Colonic mucosa (tissue), 4 donors: ENCODE results near the gene SOX6. TPM values are rescaled to one million over a fixed set of nuclear protein-coding genes. Genes with fewer than 3 reads are reported as not detected.

Experiments
- DNase-seq: peaks from one replicate; pipeline ENCODE4 v3.0.0-alpha.2; 2020
- H3K27ac ChIP-seq: fragments of 200-600 bp; one replicate; pipeline ENCODE4 v1.8.0; 2021
- H3K27me3 ChIP-seq: fragments of 200-600 bp; one replicate; pipeline ENCODE4 v1.8.0; 2021
- H3K36me3 ChIP-seq: fragments of 200-600 bp; one replicate; pipeline ENCODE4 v1.8.0; 2021
- H3K4me1 ChIP-seq: fragments of 200-600 bp; one replicate; pipeline ENCODE4 v1.8.0; 2021; ENCODE audit warnings: mild to moderate bottlenecking
- H3K4me3 ChIP-seq: fragments of 200-600 bp; one replicate; pipeline ENCODE4 v1.8.0; 2021
- H3K9ac ChIP-seq, 2 donors: one replicate each; pipeline ENCODE4 v1.7.0; 2013; ENCODE audit warnings: control low read depth in 2 of 2, low read depth in 2 of 2, low read length in 2 of 2
- H3K9me3 ChIP-seq: fragments of 200-600 bp; one replicate; pipeline ENCODE4 v1.8.0; 2021
- intact Hi-C: fragments of 100-400 bp; cut with DNase I; formaldehyde crosslinking; loops from one replicate; pipeline ENCODE4 v1.14.1; 2022
- total RNA-seq, 2 donors: library from RNA; stranded (reverse); fragmentation: NEBNext Ultra II Directional in 1 of 2; extraction: Animal tissue kit (Norgen Biotek cat#: 25700) in 1 of 2; gene quantifications; one replicate each; pipeline ENCODE4 v1.2.1, GENCODE V29; 2021
- TF ChIP-seq, protein P1 (sequence below): fragments of 200-600 bp; IDR thresholded peaks from one replicate; pipeline ENCODE4 v1.8.0; 2022; ENCODE audit warnings: antibody characterized with exemption, mild to moderate bottlenecking
- donor health status: healthy.
- donor health status: DM: no; HTN: no; CAD: no.
- donor health status: DM: no; HTN: no; CAD: no.

SOX6 gene
- total RNA-seq, 2 donors from 2014 or later, result 2.1 to 3.0 TPM

DNA sequence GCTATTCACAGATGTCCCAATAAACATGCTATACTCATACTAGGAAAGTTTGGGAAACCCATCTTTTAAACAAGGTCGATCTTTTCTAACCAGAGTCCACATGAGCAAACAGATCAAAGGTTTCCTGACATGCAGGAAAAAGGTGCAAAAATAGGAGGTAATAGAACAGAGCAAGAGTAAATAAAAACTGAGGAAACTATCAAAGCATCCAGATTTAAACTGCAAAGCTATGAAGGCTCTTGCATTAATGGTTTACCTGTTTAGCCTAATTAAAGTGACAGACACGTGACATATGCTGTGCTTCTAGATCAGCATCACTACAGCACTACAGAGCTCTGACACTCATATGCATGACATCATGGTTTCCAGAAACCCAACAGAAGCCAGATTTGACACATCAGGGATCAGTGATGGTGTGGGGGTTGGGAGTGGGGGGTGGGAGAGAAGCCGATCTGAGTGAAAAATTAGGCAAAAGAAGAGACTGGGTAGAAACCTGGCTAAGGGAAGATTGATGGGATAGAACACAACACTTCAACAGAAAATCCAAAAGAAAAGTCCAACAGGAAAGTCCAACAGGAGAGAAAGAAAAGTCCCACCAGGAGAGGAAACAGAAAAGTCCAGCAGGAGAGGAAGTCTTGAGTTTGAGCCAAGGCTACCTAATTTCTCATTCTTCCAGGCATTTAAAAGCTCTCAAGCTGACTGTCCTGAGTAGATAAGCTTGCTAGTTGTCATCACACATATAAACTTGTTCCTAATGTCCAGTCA is 262.3 kb downstream of the SOX6 start:
- Histone ChIP-seq H3K36me3 (no peaks in the 10 kb centered on the region), H3K9me3 (no peaks in the 10 kb centered on the region), H3K4me3 (no peak overlapping the region), H3K27me3 (no peaks in the 10 kb centered on the region), H3K27ac (no peak overlapping the region), H3K4me1 (no peaks in the 10 kb centered on the region), H3K9ac (no peak overlapping the region)
- TF ChIP-seq, protein P1, sequence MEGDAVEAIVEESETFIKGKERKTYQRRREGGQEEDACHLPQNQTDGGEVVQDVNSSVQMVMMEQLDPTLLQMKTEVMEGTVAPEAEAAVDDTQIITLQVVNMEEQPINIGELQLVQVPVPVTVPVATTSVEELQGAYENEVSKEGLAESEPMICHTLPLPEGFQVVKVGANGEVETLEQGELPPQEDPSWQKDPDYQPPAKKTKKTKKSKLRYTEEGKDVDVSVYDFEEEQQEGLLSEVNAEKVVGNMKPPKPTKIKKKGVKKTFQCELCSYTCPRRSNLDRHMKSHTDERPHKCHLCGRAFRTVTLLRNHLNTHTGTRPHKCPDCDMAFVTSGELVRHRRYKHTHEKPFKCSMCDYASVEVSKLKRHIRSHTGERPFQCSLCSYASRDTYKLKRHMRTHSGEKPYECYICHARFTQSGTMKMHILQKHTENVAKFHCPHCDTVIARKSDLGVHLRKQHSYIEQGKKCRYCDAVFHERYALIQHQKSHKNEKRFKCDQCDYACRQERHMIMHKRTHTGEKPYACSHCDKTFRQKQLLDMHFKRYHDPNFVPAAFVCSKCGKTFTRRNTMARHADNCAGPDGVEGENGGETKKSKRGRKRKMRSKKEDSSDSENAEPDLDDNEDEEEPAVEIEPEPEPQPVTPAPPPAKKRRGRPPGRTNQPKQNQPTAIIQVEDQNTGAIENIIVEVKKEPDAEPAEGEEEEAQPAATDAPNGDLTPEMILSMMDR, result no peak
- DNase-seq, result no peak
- intact Hi-C loops, result no loop called here

- H3K9me3 ChIP-seq, result no peaks in the 10 kb centered on the region
- intact Hi-C loops, result no loop called here
- H3K4me1 ChIP-seq, result no peaks in the 10 kb centered on the region
- H3K9ac ChIP-seq, result no peak overlapping the region
- no peak for DNase-seq
- no peak overlapping the region for H3K27ac ChIP-seq
- H3K36me3 ChIP-seq, result no peaks in the 10 kb centered on the region
- TF ChIP-seq, protein P1, result no peak
- no peak overlapping the region for H3K4me3 ChIP-seq
- no peaks in the 10 kb centered on the region for H3K27me3 ChIP-seq
Observed at GRCh38 chr11:16091862-16092261, 264.5 kb downstream of the SOX6 start.

DNA sequence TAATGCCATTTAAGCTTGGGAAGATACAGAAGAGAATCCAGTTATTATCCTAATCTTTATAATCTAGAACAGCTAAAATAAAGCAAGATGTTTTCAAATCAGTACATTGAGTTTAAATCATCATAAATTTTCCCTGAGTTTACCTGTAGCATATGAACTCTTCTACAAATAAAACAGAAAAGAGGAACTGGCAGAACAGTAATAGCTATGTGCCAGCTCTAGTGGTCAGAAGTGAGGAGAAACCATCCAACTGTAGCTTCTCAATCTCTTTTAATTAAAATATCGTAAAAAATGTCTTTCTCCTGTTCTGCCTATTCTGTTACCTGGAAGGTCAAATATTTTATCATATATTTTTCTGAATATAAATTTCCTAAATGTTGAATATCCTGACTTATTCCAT is 266.9 kb downstream of the SOX6 start:
- no peak overlapping the region for H3K27ac ChIP-seq
- TF ChIP-seq, protein P1, result no peak
- H3K27me3 ChIP-seq, result no peaks in the 10 kb centered on the region
- intact Hi-C loops, result no loop called here
- no peak overlapping the region for H3K9ac ChIP-seq
- no peaks in the 10 kb centered on the region for H3K9me3 ChIP-seq
- H3K4me1 ChIP-seq, result no peaks in the 10 kb centered on the region
- DNase-seq, result no peak
- no peaks in the 10 kb centered on the region for H3K36me3 ChIP-seq
- no peak overlapping the region for H3K4me3 ChIP-seq

GRCh38 chr11:16088774-16089173 is 267.6 kb downstream of the SOX6 start:
- intact Hi-C loops, result no loop called here
- Histone ChIP-seq H3K36me3 (no peaks in the 10 kb centered on the region), H3K27me3 (no peaks in the 10 kb centered on the region), H3K4me3 (no peak overlapping the region), H3K9me3 (no peaks in the 10 kb centered on the region), H3K4me1 (no peaks in the 10 kb centered on the region), H3K9ac (no peak overlapping the region), H3K27ac (no peak overlapping the region)
- TF ChIP-seq, protein P1, result no peak
- DNase-seq, result no peak

DNA sequence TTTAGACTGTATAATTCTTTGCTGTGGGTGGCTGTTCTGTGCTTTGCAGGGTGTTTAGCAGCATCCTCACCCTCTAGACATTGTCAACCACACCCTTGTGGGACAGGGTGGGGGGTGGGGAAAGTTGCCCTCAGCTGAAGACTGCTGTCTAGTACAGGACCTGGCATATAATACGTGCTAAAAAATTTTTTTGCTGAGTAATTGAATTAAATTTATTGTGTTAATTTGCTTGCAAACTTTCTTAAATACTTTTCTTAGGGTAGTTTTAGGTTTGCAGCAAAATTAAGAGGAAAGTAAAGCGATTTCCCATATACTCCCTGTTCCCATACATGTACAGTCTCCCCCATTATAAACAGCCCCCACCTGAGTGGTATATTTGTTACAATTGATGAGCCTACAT is 268.5 kb downstream of the SOX6 start:
- Histone ChIP-seq H3K9ac (no peak overlapping the region), H3K36me3 (no peaks in the 10 kb centered on the region), H3K4me3 (no peak overlapping the region), H3K4me1 (no peaks in the 10 kb centered on the region), H3K27ac (no peak overlapping the region), H3K27me3 (no peaks in the 10 kb centered on the region), H3K9me3 (no peaks in the 10 kb centered on the region)
- DNase-seq, result no peak
- TF ChIP-seq, protein P1, result no peak
- intact Hi-C loops, result no loop called here
